K562 (cell line): ENCODE results near the gene YWHAB. TPM values are rescaled to one million over a fixed set of nuclear protein-coding genes. Genes with fewer than 3 reads are reported as not detected.

Experiments
- ATAC-seq: fragments of 200-7000 bp; cut with Tn5 transposase; 3 replicates; pipeline ENCODE4 v1.9.1; 2020; ENCODE audit warnings: moderate library complexity
- BruUV-seq: library from RNA; stranded (reverse); fragments of 400-500 nt; replicated peaks from 2 replicates; lab custom pipeline; 2021; lab: Mats Ljungman, UMichigan
- CTCF ChIA-PET: fragments of 300-600 bp; formaldehyde crosslinking; extraction: SDS; loops from one replicate; lab custom pipeline; 2021; ENCODE audit warnings: low intra/inter-chr PET ratio; lab: Yijun Ruan, JAX
- POLR2A ChIA-PET: fragments of 300-600, 350-650 bp; sonication (Branson Sonifier 250); formaldehyde crosslinking; extraction: SDS; loops from one replicate; lab custom pipeline; 2021; ENCODE audit warnings: antibody characterized with exemption, inconsistent platforms; lab: Yijun Ruan, JAX
- DNase-seq, 4 experiments: peaks; one replicate each; pipeline versions ENCODE4 v3.0.0 to v3.0.0-alpha.2; 2011 to 2018; ENCODE audit warnings: low spot score in 3 of 4, mixed read lengths in 3 of 4; ENCODE audit errors: extremely low read depth in 1 of 4
- FAIRE-seq: peaks from 2 replicates; lab custom pipeline; 2011; peaks lifted over from hg19 to GRCh38; lab: Jason Lieb, UNC
- H2AFZ ChIP-seq: 2 replicates; pipeline ENCODE4 v1.6.0; 2011; ENCODE audit warnings: low read depth, low read length, control low read depth, inconsistent platforms
- H3K27ac ChIP-seq: fragments of 200-600 bp; 3 replicates; pipeline ENCODE4 v1.8.0; 2011; ENCODE audit warnings: low read depth, mild to moderate bottlenecking, control low read depth, inconsistent platforms, low read length, moderate library complexity, mixed read lengths; ENCODE audit errors: extremely low read depth
- H3K27me3 ChIP-seq, 2 experiments: fragments of 300-600 bp in 1 of 2; 2 replicates in 1 of 2; 3 replicates in 1 of 2; pipeline versions ENCODE4 v1.6.0 to v1.8.0; 2011; ENCODE audit warnings: inconsistent platforms in 2 of 2, low read length in 2 of 2, mild to moderate bottlenecking in 1 of 2, mixed read lengths in 1 of 2, moderate library complexity in 1 of 2; ENCODE audit not compliant: control insufficient read depth in 2 of 2, insufficient read depth in 2 of 2
- H3K36me3 ChIP-seq: fragments of 300-600 bp; 3 replicates; pipeline ENCODE4 v1.8.0; 2011; ENCODE audit warnings: mild to moderate bottlenecking, low read length, inconsistent platforms; ENCODE audit not compliant: control insufficient read depth, insufficient read depth
- H3K4me1 ChIP-seq, 2 experiments: fragments of 200-600 bp in 1 of 2; replicated peaks in 1 of 2; 2 replicates in 1 of 2; 3 replicates in 1 of 2; pipeline versions ENCODE4 v1.5.1 to v1.8.0; 2011; ENCODE audit warnings: inconsistent platforms in 2 of 2, low read length in 2 of 2, mild to moderate bottlenecking in 1 of 2, mixed read lengths in 1 of 2, moderate library complexity in 1 of 2; ENCODE audit not compliant: control insufficient read depth in 2 of 2, insufficient read depth in 2 of 2
- H3K4me2 ChIP-seq: 2 replicates; pipeline ENCODE4 v1.6.1; 2011; ENCODE audit warnings: low read length, control low read depth, inconsistent platforms, mixed read lengths; ENCODE audit not compliant: insufficient read depth
- H3K4me3 ChIP-seq: fragments of 200-600 bp; sonication (generic), shearing (Covaris generic); 2 replicates; pipeline ENCODE4 v1.5.1; 2016; ENCODE audit warnings: control low read depth, inconsistent platforms
- H3K79me2 ChIP-seq: fragments of 200-600 bp; 3 replicates; pipeline ENCODE4 v1.8.0; 2011; ENCODE audit warnings: low read length, inconsistent platforms; ENCODE audit not compliant: control insufficient read depth, insufficient read depth
- H3K9ac ChIP-seq, 2 experiments: 2 replicates each; pipeline versions ENCODE4 v1.6.0 to v1.6.1; 2011; ENCODE audit warnings: low read depth in 2 of 2, low read length in 2 of 2, control low read depth in 1 of 2, inconsistent platforms in 1 of 2, mild to moderate bottlenecking in 1 of 2, mixed read lengths in 1 of 2; ENCODE audit not compliant: insufficient read depth in 1 of 2
- H3K9me1 ChIP-seq: one replicate; pipeline ENCODE4 v1.6.0; 2011; ENCODE audit warnings: inconsistent platforms, mild to moderate bottlenecking, low read length, moderate library complexity; ENCODE audit not compliant: control insufficient read depth, insufficient read depth
- H3K9me3 ChIP-seq: replicated peaks from 2 replicates; pipeline ENCODE4 v1.5.1; 2011; ENCODE audit warnings: low read depth, low read length, inconsistent platforms; ENCODE audit not compliant: control insufficient read depth, insufficient read depth
- H4K20me1 ChIP-seq: replicated peaks from 2 replicates; pipeline ENCODE4 v1.6.1; 2011; ENCODE audit warnings: low read length, inconsistent platforms, mixed read lengths; ENCODE audit not compliant: control insufficient read depth, insufficient read depth
- ARID2 ChIP-seq: fragments of 450-650 bp; IDR thresholded peaks from 2 replicates; pipeline ENCODE4 v1.6.1; 2017; ENCODE audit warnings: antibody characterized with exemption, mild to moderate bottlenecking
- JUNB ChIP-seq: fragments of 450-650 bp; formaldehyde crosslinking; conservative IDR thresholded peaks from 2 replicates; pipeline ENCODE4 v1.4.0; 2020; ENCODE audit warnings: mild to moderate bottlenecking
- KLF10 ChIP-seq: fragments of 250-450 bp; sonication (Bioruptor Pico); IDR thresholded peaks from 2 replicates; pipeline ENCODE4 v1.6.1; 2021; ENCODE audit warnings: matching md5 sums
- MAFK ChIP-seq: IDR thresholded peaks from 2 replicates; pipeline ENCODE4 v1.6.1; 2011; ENCODE audit warnings: low read length, improper control_type of control experiment
- NCOA6 ChIP-seq: fragments of 450-650 bp; IDR thresholded peaks from 2 replicates; pipeline ENCODE4 v1.6.1; 2017; ENCODE audit warnings: mild to moderate bottlenecking
- NCOR1 ChIP-seq: fragments of 450-650 bp; IDR thresholded peaks from 2 replicates; pipeline ENCODE4 v1.6.1; 2016; ENCODE audit warnings: mild to moderate bottlenecking, moderate library complexity
- SMARCB1 ChIP-seq: IDR thresholded peaks from 2 replicates; pipeline ENCODE4 v1.6.1; 2011; ENCODE audit warnings: improper control_type of control experiment, low read depth; ENCODE audit not compliant: insufficient read length
- TBL1XR1 ChIP-seq, 2 experiments: IDR thresholded peaks; 2 replicates each; pipeline ENCODE4 v1.6.1; 2012; ENCODE audit warnings: improper control_type of control experiment in 2 of 2, low read length in 2 of 2, mild to moderate bottlenecking in 1 of 2
- ZNF253 ChIP-seq: fragments of 250-450 bp; sonication (Bioruptor Pico); conservative IDR thresholded peaks from 2 replicates; pipeline ENCODE4 v1.6.1; 2021; ENCODE audit warnings: mild to moderate bottlenecking
- ZNF274 ChIP-seq: IDR thresholded peaks from 2 replicates; pipeline ENCODE4 v1.6.1; 2011; ENCODE audit warnings: low read depth, mild to moderate bottlenecking, low read length, moderate library complexity, borderline replicate concordance
- ZNF282 ChIP-seq: sonication (generic); formaldehyde crosslinking; IDR thresholded peaks from 2 replicates; pipeline ENCODE4 v1.8.1; 2023; ENCODE audit warnings: missing genetic modification reagents
- ZNF384 ChIP-seq: IDR thresholded peaks from 2 replicates; pipeline ENCODE4 v1.6.1; 2012; ENCODE audit warnings: low read depth, low read length, improper control_type of control experiment
- WGBS: fragments of 100-300 bp; shearing (Covaris generic); methylation state at CpG from one replicate; pipeline ENCODE4 v1.1.6; 2016; ENCODE audit warnings: low coverage, mixed read lengths; ENCODE audit not compliant: insufficient coverage; ENCODE audit errors: missing lambda C conversion rate; 5-methylcytosine and 5-hydroxymethylcytosine counted together
- in situ Hi-C: fragments of 300-500 bp; cut with MboI; formaldehyde crosslinking; loops from 4 replicates; pipeline ENCODE4 v1.15.0; 2018; ENCODE audit warnings: inconsistent platforms, mixed read lengths
- intact Hi-C: fragments of 100-400 bp; cut with micrococcal nuclease; formaldehyde crosslinking; loops from 2 replicates; pipeline ENCODE4 v1.14.2; 2022
- polyA plus RNA-seq, 8 experiments: library from polyadenylated mRNA; depleted of rRNA in 4 of 8; stranded (reverse) in 5 of 8; unstranded in 3 of 8; fragments of >200 nt; fragmentation: Nextera tagmentation in 2 of 8; fragmentation: Illumina TruSeq in 1 of 8; extraction: Ambion mirVana in 2 of 8; extraction: Trizol in 1 of 8; gene quantifications; 2 replicates each; pipeline versions ENCODE4 v1.2.1 to v1.2.3, GENCODE V29; 2011 to 2014; ENCODE audit warnings: inconsistent platforms in 1 of 8, missing spikeins in 1 of 8
- total RNA-seq, 7 experiments: library from RNA; depleted of rRNA in 6 of 7; stranded (reverse); fragments of >200 nt in 6 of 7; fragmentation: Illumina TruSeq in 2 of 7; extraction: Trizol in 2 of 7; gene quantifications; 2 replicates each; pipeline versions ENCODE4 v1.2.1 to v1.2.3, GENCODE V29; 2011 to 2021; ENCODE audit warnings: low replicate concordance in 1 of 7
- TF ChIP-seq, protein P1 (sequence below): sonication (generic); formaldehyde crosslinking; IDR thresholded peaks from 2 replicates; pipeline ENCODE4 v1.8.1; 2023; ENCODE audit warnings: mild to moderate bottlenecking, missing genetic modification reagents
- TF ChIP-seq, protein P2 (sequence below): fragments of 450-650 bp; IDR thresholded peaks from 2 replicates; pipeline ENCODE4 v1.6.1; 2016
- TF ChIP-seq, protein P3 (sequence below): fragments of 450-650 bp; IDR thresholded peaks from 2 replicates; pipeline ENCODE4 v1.6.1; 2017; ENCODE audit warnings: antibody characterized with exemption
- TF ChIP-seq, protein P4 (sequence below): fragments of 450-650 bp; formaldehyde crosslinking; IDR thresholded peaks from 2 replicates; pipeline ENCODE4 v1.4.0; 2022; ENCODE audit warnings: missing genetic modification characterization

The YWHAB gene
- total and polyA plus RNA-seq, 9 of the 15 experiments (the other 6 are each of a cell fraction or from before 2014, with no cell fraction given): 60.6 to 185 (median 96.1) TPM

DNA sequence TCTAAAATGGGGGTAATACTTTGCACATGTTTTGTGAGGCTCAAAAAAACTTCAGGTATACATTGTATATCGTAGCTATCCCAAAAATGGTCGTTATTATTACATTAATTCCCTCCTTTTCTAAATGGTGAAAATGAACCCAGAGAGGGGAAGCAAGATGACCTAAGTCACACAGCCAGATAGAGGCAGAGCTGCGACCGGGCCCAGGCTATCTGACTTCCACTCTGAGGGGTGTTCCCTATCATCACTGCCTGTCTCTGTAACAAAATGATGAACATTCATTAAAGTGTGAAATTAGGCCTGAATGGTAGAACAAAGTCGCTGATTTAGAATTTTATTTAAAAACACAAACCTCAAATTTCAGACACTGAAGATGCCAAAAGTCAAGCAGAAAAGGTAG is 46.0 kb upstream of the YWHAB start (continued):
- TF ChIP-seq TBL1XR1 (IDR thresholded peaks at IDR 0.05; ENCODE audit: low read length in 2 of 2) (no peak), ARID2 (no peak)
- TF ChIP-seq, protein P1, sequence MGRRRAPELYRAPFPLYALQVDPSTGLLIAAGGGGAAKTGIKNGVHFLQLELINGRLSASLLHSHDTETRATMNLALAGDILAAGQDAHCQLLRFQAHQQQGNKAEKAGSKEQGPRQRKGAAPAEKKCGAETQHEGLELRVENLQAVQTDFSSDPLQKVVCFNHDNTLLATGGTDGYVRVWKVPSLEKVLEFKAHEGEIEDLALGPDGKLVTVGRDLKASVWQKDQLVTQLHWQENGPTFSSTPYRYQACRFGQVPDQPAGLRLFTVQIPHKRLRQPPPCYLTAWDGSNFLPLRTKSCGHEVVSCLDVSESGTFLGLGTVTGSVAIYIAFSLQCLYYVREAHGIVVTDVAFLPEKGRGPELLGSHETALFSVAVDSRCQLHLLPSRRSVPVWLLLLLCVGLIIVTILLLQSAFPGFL (CRISPR knock-in tag): no peak
- TF ChIP-seq, all 486 proteins: peak for 2

DNA sequence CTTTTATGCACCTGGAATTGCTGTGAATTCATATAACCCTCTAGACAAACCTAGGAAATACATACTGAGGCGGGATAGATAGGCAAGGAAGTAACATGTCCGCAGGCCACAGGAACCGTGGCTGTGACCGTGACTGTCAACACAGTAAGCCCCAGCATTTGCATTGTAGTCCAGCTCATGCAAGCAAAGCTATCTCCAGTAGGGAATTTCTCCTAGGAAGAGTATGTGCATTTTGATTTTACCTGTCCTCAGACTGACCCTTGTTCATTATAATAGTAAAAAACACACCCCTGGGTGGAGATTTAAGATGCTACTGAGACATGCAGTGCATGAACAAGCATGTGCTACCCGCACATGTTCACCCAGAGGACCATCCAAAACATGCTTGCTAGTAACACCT is 44.7 kb upstream of the YWHAB start:
- WGBS: 3% methylated on average over 5 of the region's 5 CpGs
- intact Hi-C loops: no loop called here

More for the DNA sequence above, 44.7 kb upstream of the YWHAB start:
- no peaks in the 10 kb centered on the region for H3K9me3 ChIP-seq
- no peak overlapping the region for H3K4me2 ChIP-seq
- no peaks in the 10 kb centered on the region for H3K79me2 ChIP-seq
- H3K36me3 ChIP-seq: no peaks in the 10 kb centered on the region
- BruUV-seq: no TSS peak
- TF ChIP-seq NCOR1: no peak
- TF ChIP-seq, protein P2, sequence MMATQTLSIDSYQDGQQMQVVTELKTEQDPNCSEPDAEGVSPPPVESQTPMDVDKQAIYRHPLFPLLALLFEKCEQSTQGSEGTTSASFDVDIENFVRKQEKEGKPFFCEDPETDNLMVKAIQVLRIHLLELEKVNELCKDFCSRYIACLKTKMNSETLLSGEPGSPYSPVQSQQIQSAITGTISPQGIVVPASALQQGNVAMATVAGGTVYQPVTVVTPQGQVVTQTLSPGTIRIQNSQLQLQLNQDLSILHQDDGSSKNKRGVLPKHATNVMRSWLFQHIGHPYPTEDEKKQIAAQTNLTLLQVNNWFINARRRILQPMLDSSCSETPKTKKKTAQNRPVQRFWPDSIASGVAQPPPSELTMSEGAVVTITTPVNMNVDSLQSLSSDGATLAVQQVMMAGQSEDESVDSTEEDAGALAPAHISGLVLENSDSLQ: no peak
- TF ChIP-seq ZNF274: no peak
- TF ChIP-seq, protein P3, sequence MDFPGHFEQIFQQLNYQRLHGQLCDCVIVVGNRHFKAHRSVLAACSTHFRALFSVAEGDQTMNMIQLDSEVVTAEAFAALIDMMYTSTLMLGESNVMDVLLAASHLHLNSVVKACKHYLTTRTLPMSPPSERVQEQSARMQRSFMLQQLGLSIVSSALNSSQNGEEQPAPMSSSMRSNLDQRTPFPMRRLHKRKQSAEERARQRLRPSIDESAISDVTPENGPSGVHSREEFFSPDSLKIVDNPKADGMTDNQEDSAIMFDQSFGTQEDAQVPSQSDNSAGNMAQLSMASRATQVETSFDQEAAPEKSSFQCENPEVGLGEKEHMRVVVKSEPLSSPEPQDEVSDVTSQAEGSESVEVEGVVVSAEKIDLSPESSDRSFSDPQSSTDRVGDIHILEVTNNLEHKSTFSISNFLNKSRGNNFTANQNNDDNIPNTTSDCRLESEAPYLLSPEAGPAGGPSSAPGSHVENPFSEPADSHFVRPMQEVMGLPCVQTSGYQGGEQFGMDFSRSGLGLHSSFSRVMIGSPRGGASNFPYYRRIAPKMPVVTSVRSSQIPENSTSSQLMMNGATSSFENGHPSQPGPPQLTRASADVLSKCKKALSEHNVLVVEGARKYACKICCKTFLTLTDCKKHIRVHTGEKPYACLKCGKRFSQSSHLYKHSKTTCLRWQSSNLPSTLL: no peak
- TF ChIP-seq KLF10 (CRISPR knock-in tag): no peak
- TF ChIP-seq MAFK: no peak
- TF ChIP-seq ZNF282 (CRISPR knock-in tag): no peak
- TF ChIP-seq SMARCB1: no peak
- no peak for TF ChIP-seq NCOA6
- TF ChIP-seq, protein P4, sequence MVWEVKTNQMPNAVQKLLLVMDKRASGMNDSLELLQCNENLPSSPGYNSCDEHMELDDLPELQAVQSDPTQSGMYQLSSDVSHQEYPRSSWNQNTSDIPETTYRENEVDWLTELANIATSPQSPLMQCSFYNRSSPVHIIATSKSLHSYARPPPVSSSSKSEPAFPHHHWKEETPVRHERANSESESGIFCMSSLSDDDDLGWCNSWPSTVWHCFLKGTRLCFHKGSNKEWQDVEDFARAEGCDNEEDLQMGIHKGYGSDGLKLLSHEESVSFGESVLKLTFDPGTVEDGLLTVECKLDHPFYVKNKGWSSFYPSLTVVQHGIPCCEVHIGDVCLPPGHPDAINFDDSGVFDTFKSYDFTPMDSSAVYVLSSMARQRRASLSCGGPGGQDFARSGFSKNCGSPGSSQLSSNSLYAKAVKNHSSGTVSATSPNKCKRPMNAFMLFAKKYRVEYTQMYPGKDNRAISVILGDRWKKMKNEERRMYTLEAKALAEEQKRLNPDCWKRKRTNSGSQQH (CRISPR knock-in tag): no peak
- no peak for TF ChIP-seq ZNF253
- TF ChIP-seq ZNF384: no peak
- TF ChIP-seq JUNB: no peak
- no peak for FAIRE-seq
- no peak overlapping the region for H2AFZ ChIP-seq
- H3K27ac ChIP-seq: no peak overlapping the region
- no peak for ATAC-seq
- CTCF ChIA-PET: interaction anchor here (0.6 kb wide), 1 partner anchor 90 kb away, joined by 8 read pairs; no protein-coding TSS in a partner anchor
- POLR2A ChIA-PET: interaction anchor here (1.1 kb wide), 1 partner anchor 145 kb away, joined by 3 read pairs; no protein-coding TSS in a partner anchor
- H3K4me3 ChIP-seq: no peak overlapping the region
- no peak for DNase-seq
- in situ Hi-C loops: no loop called here
- H4K20me1 ChIP-seq: no peaks in the 10 kb centered on the region
- peaks cover 33 to 63% of the 10 kb centered on the region in 2 experiments; a peak in 4 of 5 replicates for H3K27me3 ChIP-seq
- H3K9ac ChIP-seq: no peak overlapping the region
- no peaks in the 10 kb centered on the region for H3K9me1 ChIP-seq
- H3K4me1 ChIP-seq: no peaks in the 10 kb centered on the region
